Kidney (tissue), 14 donors: ENCODE results near the gene WWOX. TPM values are rescaled to one million over a fixed set of nuclear protein-coding genes. Genes with fewer than 3 reads are reported as not detected.

Experiments used
- DNase-seq, 5 donors: peaks; one replicate each; pipeline ENCODE4 v3.0.0-alpha.2; 2013 to 2020
- FAIRE-seq: peaks from 2 replicates; lab custom pipeline; 2012; peaks lifted over from hg19 to GRCh38; lab: Jason Lieb, UNC
- H3K27ac ChIP-seq, 2 donors: one replicate each; pipeline ENCODE4 v1.7.0; 2013; ENCODE audit warnings: low read depth in 2 of 2, low read length in 2 of 2, inconsistent platforms in 1 of 2
- H3K27me3 ChIP-seq: one replicate; pipeline ENCODE4 v1.7.1; 2013; ENCODE audit warnings: low read length, inconsistent platforms; ENCODE audit not compliant: control insufficient read depth, insufficient read depth
- H3K36me3 ChIP-seq, 3 donors: one replicate each; pipeline versions ENCODE4 v1.7.0 to v1.7.1; 2013; ENCODE audit warnings: low read length in 3 of 3, control low read depth in 1 of 3, inconsistent platforms in 1 of 3; ENCODE audit not compliant: insufficient read depth in 3 of 3, control insufficient read depth in 2 of 3
- H3K4me1 ChIP-seq, 3 donors: one replicate each; pipeline versions ENCODE4 v1.7.0 to v1.7.1; 2013; ENCODE audit warnings: low read length in 3 of 3, inconsistent platforms in 1 of 3, low read depth in 1 of 3; ENCODE audit not compliant: control insufficient read depth in 2 of 3, insufficient read depth in 2 of 3
- H3K4me3 ChIP-seq, 3 donors: one replicate each; pipeline versions ENCODE4 v1.7.0 to v1.8.1; 2013; ENCODE audit warnings: low read length in 3 of 3, control low read depth in 1 of 3, inconsistent platforms in 1 of 3
- H3K9ac ChIP-seq, 3 donors: one replicate each; pipeline versions ENCODE4 v1.7.0 to v1.7.1; 2013; ENCODE audit warnings: low read length in 3 of 3, control low read depth in 1 of 3, inconsistent platforms in 1 of 3
- H3K9me3 ChIP-seq, 3 donors: one replicate each; pipeline versions ENCODE4 v1.7.0 to v1.7.1; 2013; ENCODE audit warnings: low read length in 3 of 3, control low read depth in 1 of 3, inconsistent platforms in 1 of 3; ENCODE audit not compliant: control insufficient read depth in 2 of 3, insufficient read depth in 1 of 3
- CTCF ChIP-seq: IDR thresholded peaks from 3 replicates; pipeline ENCODE4 v1.5.1; 2012; ENCODE audit warnings: mild to moderate bottlenecking, moderate library complexity, borderline replicate concordance; ENCODE audit not compliant: insufficient read depth; ENCODE audit errors: extremely low read depth
- intact Hi-C: fragments of 100-400 bp; cut with DNase I; formaldehyde crosslinking; loops from one replicate; pipeline ENCODE4 v1.11.1; 2022
- polyA plus RNA-seq: library from polyadenylated mRNA; stranded (reverse); fragments of 350-450 nt; fragmentation: Illumina TruSeq; extraction: RNeasy Lipid Tissue Mini Kit (QIAGEN cat#74804); gene quantifications from one replicate; pipeline ENCODE4 v1.2.3, GENCODE V29; 2014; ENCODE audit warnings: low read depth, low replicate concordance; ENCODE audit not compliant: insufficient read depth
- total RNA-seq: library from RNA; stranded (reverse); fragmentation: NEBNext Ultra II Directional; extraction: Animal tissue kit (Norgen Biotek cat#: 25700); gene quantifications from one replicate; pipeline ENCODE4 v1.2.1, GENCODE V29; 2021
- donor health status: control.
- donor health status: control.
- donor health status: control.
- donor health status: control.
- donor health status: control.
- donor health status: DM: yes; HTN: yes; CAD: no.
- donor health status: Normal renal cell carcinoma (clear cell type).

Gene WWOX
- total and polyA plus RNA-seq, 2 donors from 2014 or later = 22.5 to 30.3 TPM

GRCh38 chr16:78830599-78830998, 731.1 kb downstream of the WWOX start:
- no peak overlapping the region for H3K9ac ChIP-seq
- DNase-seq (no peak), FAIRE-seq (no peak)
- H3K9me3 ChIP-seq = no peaks in the 10 kb centered on the region
- no peaks in the 10 kb centered on the region for H3K27me3 ChIP-seq
- no peak for TF ChIP-seq CTCF
- intact Hi-C loops = no loop called here
- H3K36me3 ChIP-seq = no peaks in the 10 kb centered on the region
- no peak overlapping the region for H3K4me3 ChIP-seq
- no peak overlapping the region for H3K27ac ChIP-seq
- H3K4me1 ChIP-seq = no peaks in the 10 kb centered on the region

- FAIRE-seq (no peak), DNase-seq (no peak)
- H3K9me3 ChIP-seq = no peaks in the 10 kb centered on the region
- no peak for TF ChIP-seq CTCF
- H3K4me1 ChIP-seq = no peaks in the 10 kb centered on the region
- no peak overlapping the region for H3K9ac ChIP-seq
- intact Hi-C loops = no loop called here
- H3K36me3 ChIP-seq = no peaks in the 10 kb centered on the region
- no peak overlapping the region for H3K4me3 ChIP-seq
- H3K27me3 ChIP-seq = no peaks in the 10 kb centered on the region
- no peak overlapping the region for H3K27ac ChIP-seq
Observed at GRCh38 chr16:78832100-78832499, 732.6 kb downstream of the WWOX start.

GRCh38 chr16:78836802-78837491, 737.5 kb downstream of the WWOX start:
- FAIRE-seq (no peak), DNase-seq (no peak)
- no peak overlapping the region for H3K4me3 ChIP-seq
- intact Hi-C loops = no loop called here
- H3K9ac ChIP-seq = no peak overlapping the region
- no peaks in the 10 kb centered on the region for H3K27me3 ChIP-seq
- H3K27ac ChIP-seq = no peak overlapping the region
- no peaks in the 10 kb centered on the region for H3K36me3 ChIP-seq
- H3K9me3 ChIP-seq = no peaks in the 10 kb centered on the region
- H3K4me1 ChIP-seq = no peaks in the 10 kb centered on the region
- no peak for TF ChIP-seq CTCF

- Histone ChIP-seq H3K27ac (no peak overlapping the region), H3K9ac (no peak overlapping the region), H3K36me3 (no peaks in the 10 kb centered on the region), H3K9me3 (no peaks in the 10 kb centered on the region), H3K4me3 (no peak overlapping the region), H3K27me3 (no peaks in the 10 kb centered on the region), H3K4me1 (no peaks in the 10 kb centered on the region)
- DNase-seq (no peak), FAIRE-seq (no peak)
- TF ChIP-seq CTCF = no peak
- intact Hi-C loops = no loop called here
Observed at GRCh38 chr16:78837706-78838105, 738.3 kb downstream of the WWOX start.
